Loucy (cell line): ENCODE measurements around the gene C8A.

Source experiments
- H2AFZ ChIP-seq: fragments of 200-600 bp; sonication (generic); 2 replicates; pipeline ENCODE4 v1.6.0; 2016; ENCODE audit warnings: antibody characterized with exemption, mild to moderate bottlenecking, low read length, moderate library complexity
- H3F3A ChIP-seq: fragments of 200-600 bp; 2 replicates; pipeline ENCODE4 v1.6.0; 2016; ENCODE audit warnings: antibody characterized with exemption, low read depth, mild to moderate bottlenecking
- H3K27me3 ChIP-seq: fragments of 200-600 bp; sonication (generic); 2 replicates; pipeline ENCODE4 v1.6.1; 2014; ENCODE audit warnings: low read length, mild to moderate bottlenecking; ENCODE audit not compliant: insufficient read depth, poor library complexity, severe bottlenecking
- H3K36me3 ChIP-seq: fragments of 200-600 bp; sonication (generic); 2 replicates; pipeline ENCODE4 v1.6.1; 2016; ENCODE audit warnings: low read length; ENCODE audit not compliant: insufficient read depth
- H3K4me1 ChIP-seq: fragments of 200-600 bp; sonication (generic); 2 replicates; pipeline ENCODE4 v1.5.1; 2014; ENCODE audit warnings: low read length, mild to moderate bottlenecking; ENCODE audit not compliant: insufficient read depth, poor library complexity, severe bottlenecking
- H3K4me2 ChIP-seq: fragments of 200-600 bp; sonication (generic); 2 replicates; pipeline ENCODE4 v1.6.0; 2014; ENCODE audit warnings: antibody characterized with exemption, low read length, low read depth, mild to moderate bottlenecking; ENCODE audit not compliant: poor library complexity, severe bottlenecking
- H3K4me3 ChIP-seq: fragments of 200-600 bp; sonication (generic); 2 replicates; pipeline ENCODE4 v1.5.1; 2014; ENCODE audit warnings: low read length, mild to moderate bottlenecking, mixed read lengths; ENCODE audit not compliant: poor library complexity, severe bottlenecking
- H3K79me2 ChIP-seq: fragments of 200-600 bp; sonication (generic); 2 replicates; pipeline ENCODE4 v1.6.1; 2014; ENCODE audit warnings: low read length; ENCODE audit not compliant: insufficient read depth
- H3K9ac ChIP-seq: fragments of 200-600 bp; sonication (generic); 2 replicates; pipeline ENCODE4 v1.6.0; 2014; ENCODE audit warnings: mild to moderate bottlenecking, low read depth, low read length, moderate library complexity; ENCODE audit not compliant: poor library complexity, severe bottlenecking
- H3K9me2 ChIP-seq: fragments of 200-600 bp; sonication (generic); replicated peaks from 2 replicates; pipeline ENCODE4 v1.6.1; 2016; ENCODE audit warnings: low read depth, low read length, mixed read lengths
- H3K9me3 ChIP-seq: fragments of 200-600 bp; sonication (generic); 2 replicates; pipeline ENCODE4 v1.6.1; 2014; ENCODE audit warnings: mild to moderate bottlenecking, antibody characterized with exemption, low read length, low read depth; ENCODE audit not compliant: insufficient read depth
- H4K20me1 ChIP-seq: fragments of 200-600 bp; sonication (generic); 2 replicates; pipeline ENCODE4 v1.6.0; 2014; ENCODE audit warnings: antibody characterized with exemption, low read length, mild to moderate bottlenecking; ENCODE audit not compliant: insufficient read depth, poor library complexity, severe bottlenecking
- CTCF ChIP-seq: fragments of 200-600 bp; sonication (generic); conservative IDR thresholded peaks from 2 replicates; pipeline ENCODE4 v1.5.1; 2014; ENCODE audit warnings: mild to moderate bottlenecking, antibody characterized with exemption, low read length
- EZH2phosphoT487 ChIP-seq: fragments of 200-600 bp; IDR thresholded peaks from 2 replicates; pipeline ENCODE4 v1.6.1; 2018; ENCODE audit warnings: antibody characterized with exemption, mild to moderate bottlenecking, moderate library complexity, borderline replicate concordance

Gene C8A

GRCh38 chr1:56931686-56932085, 77.1 kb downstream of the C8A start:
- Histone ChIP-seq H3F3A (no peaks in the 10 kb centered on the region), H3K79me2 (no peaks in the 10 kb centered on the region), H3K4me3 (no peak overlapping the region), H3K36me3 (no peaks in the 10 kb centered on the region), H3K4me2 (no peak overlapping the region), H3K9me2 (no peaks in the 10 kb centered on the region), H3K9ac (no peak overlapping the region), H3K4me1 (no peaks in the 10 kb centered on the region), H3K9me3 (no peaks in the 10 kb centered on the region), H4K20me1 (no peaks in the 10 kb centered on the region), H2AFZ (no peak overlapping the region), H3K27me3 (no peaks in the 10 kb centered on the region)
- TF ChIP-seq CTCF, result no peak
- TF ChIP-seq EZH2phosphoT487, result no peak

- no peak overlapping the region for H3K4me2 ChIP-seq
- no peaks in the 10 kb centered on the region for H3K27me3 ChIP-seq
- no peaks in the 10 kb centered on the region for H4K20me1 ChIP-seq
- H3K9me2 ChIP-seq, result no peaks in the 10 kb centered on the region
- no peak overlapping the region for H2AFZ ChIP-seq
- H3K4me1 ChIP-seq, result no peaks in the 10 kb centered on the region
- no peaks in the 10 kb centered on the region for H3K9me3 ChIP-seq
- H3K9ac ChIP-seq, result no peak overlapping the region
- H3K79me2 ChIP-seq, result no peaks in the 10 kb centered on the region
- H3K4me3 ChIP-seq, result no peak overlapping the region
- H3F3A ChIP-seq, result no peaks in the 10 kb centered on the region
- H3K36me3 ChIP-seq, result no peaks in the 10 kb centered on the region
- TF ChIP-seq EZH2phosphoT487 (no peak), CTCF (no peak)
Observed at GRCh38 chr1:56933161-56933560, 78.6 kb downstream of the C8A start.

- Histone ChIP-seq H2AFZ (no peak overlapping the region), H3K36me3 (no peaks in the 10 kb centered on the region), H3K9me2 (no peaks in the 10 kb centered on the region), H3K4me2 (no peak overlapping the region), H3K9ac (no peak overlapping the region), H4K20me1 (no peaks in the 10 kb centered on the region), H3K9me3 (no peaks in the 10 kb centered on the region), H3K27me3 (no peaks in the 10 kb centered on the region), H3K79me2 (no peaks in the 10 kb centered on the region), H3K4me3 (no peak overlapping the region), H3K4me1 (no peaks in the 10 kb centered on the region), H3F3A (no peaks in the 10 kb centered on the region)
- TF ChIP-seq EZH2phosphoT487, result no peak
- no peak for TF ChIP-seq CTCF
Observed at GRCh38 chr1:56933606-56934005, 79.0 kb downstream of the C8A start.
